ENCODE measurements around the gene MRPL17.

Gene MRPL17

DNA sequence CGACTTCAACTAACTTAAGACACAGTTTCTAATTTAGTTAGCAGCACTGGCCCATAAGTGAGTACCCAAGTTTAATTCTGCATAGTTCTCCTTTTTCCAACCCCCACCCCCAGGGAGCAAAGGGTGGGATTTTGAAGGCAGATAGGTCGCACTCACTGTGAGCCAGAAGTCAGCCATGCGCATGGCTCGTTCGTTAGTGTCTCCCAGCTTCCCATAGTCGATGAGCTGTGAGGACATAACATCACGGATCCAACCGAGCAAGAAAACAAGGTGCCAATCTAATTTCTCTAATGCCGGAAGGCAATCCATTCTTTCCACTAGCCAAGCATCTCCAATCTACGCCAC is 577 bp downstream of the MRPL17 start:
- no peak for DNase-seq (ENCODE audit: low read depth)

DNA sequence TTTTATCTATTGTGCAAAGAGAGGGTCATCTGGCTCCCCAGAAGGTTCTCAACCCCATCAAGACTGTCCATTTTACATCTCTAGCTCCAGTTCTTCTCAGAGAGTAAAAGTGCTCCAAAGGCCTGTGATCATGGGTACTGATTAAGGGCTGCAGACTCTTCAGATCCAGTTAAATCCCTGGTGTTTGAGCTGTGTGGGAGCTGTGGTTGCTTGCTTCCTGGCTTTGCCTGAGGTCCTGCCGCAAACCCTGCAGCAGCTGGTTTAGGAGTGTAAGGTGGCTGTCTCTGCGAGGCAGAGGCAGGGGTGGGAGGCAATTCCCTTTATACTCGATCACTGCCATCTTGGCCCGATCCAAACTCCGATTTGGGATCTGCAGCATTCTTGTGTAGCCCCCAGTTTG is 1.2 kb downstream of the MRPL17 start:
- no peak for DNase-seq (ENCODE audit: low read depth)

DNA sequence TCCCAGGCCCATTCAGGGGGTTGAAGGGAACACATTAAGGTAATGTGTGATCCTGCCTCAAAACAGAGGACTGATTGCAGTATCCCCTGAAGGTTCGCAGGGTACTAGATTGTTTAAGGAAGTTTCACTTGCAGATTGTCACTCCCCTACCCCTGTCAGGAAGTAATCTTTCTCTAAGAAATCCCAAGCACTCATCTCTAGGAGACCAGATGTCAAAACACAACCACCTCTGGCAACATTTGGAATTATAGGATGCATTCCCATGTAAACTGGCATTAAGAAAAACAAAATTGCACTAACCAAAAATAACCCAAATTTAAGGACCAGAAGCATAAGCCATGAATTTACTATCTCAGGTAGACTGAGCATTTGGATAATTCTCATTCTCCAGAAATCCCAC is 1.6 kb downstream of the MRPL17 start:
- no peak for DNase-seq (ENCODE audit: low read depth)

DNA sequence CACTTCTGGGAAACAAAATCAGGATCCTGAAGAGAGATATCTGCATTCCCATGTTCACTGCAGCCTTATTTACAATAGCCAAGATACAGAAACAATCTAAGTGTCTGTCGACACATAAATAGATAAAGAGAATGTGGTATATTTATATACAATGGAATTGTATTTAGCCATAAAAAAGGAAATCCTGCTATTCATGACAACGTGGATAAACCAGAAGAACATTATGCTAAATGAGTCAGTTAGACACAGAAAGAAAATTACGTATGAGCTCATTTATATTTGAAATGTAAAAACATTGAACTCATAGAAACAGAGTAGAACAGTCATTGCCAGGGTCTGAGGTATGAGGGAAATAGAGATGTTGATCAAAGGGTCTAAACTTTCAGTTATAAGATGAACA is 6.1 kb downstream of the MRPL17 start:
- no peak for DNase-seq (ENCODE audit: low read depth)

DNA sequence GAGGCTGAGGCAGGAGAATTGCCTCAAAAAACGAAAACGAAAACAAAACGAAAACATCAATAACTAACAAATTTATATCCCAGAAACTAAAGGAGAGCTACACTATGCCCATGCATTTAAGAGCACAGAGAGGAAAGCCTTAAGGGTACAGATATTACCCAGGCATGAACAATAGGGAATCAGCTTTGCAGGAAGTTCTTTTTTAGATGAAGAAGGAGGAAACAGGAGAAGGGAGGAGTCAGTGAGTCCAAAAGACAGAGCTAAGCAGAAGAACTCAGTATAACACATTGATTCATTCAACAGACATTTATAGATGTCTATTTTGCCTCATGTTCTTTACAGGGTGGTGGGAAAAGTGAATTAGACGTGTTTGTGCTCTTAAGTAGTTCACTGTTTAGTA is 8.3 kb downstream of the MRPL17 start:
- DNase-seq (ENCODE audit: low read depth): no peak

DNA sequence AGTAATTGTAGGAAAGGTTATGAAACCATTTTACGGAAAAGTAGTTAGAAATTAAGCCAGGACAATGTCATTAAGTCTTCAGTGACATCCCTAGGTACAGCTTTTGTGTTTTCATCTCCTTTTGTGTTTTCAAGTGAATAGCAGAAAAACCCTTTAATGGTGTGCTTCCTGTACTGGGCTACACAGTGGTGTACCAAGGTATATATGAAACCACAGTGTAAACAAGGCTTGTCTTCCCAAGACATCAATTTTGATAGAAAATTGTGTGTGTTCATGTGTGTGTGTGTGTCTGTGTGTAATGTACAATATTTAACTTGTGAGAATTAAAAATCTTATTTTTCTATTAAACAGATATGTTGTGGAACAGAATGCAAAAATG is 8.9 kb downstream of the MRPL17 start:
- DNase-seq (ENCODE audit: low read depth): no peak

DNA sequence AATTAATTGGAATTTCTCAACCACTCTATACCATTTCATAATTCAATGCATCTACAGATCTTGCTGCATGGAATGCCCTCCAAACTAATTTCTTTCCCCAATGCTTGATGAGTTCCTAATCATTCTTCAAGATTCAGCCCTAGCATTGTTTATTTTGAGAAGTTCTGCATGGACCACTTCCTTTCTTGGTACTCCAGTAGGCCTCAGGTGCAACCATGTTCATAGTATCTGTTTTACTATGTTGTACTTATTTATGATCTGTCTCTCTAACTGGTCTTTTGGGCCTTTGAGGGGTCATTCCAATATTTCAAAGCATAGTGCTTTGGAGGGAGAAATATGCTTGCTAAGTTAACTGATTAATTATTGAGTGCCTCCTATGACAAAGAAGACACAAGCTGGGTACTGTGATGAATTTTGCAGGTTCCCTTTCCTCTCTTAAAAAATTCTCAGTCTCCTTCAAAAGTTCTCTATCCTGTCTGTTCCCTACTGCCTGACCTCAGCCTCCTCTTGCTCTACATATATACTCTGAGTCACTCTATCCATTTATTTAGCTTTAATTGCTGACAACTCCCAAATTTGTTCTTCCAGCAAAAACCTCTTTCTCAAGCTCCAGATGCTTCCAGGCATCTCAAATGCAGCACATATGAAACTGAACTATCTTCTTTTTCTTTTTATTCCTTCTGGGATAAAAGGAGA is 9.5 kb downstream of the MRPL17 start:
- no peak for DNase-seq (ENCODE audit: low read depth)

DNA sequence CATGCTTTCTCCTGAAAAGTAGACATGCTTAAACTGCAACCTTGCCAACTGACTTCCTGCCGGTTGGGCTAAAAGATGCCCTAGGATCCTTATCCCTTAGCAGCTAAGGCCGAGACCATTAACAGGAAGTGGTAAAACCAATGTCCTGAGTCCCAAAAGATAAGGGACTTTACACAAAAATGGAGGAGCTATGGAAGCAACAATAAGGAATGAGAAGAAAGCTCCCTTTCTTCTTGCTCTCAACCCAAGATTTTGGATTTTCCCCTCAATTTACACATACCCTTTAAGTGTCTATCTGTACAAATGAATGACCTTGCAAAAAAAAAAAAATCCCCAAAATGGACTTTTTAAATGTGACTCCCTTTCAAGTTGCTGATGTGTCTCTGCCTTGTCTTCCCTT is 11.1 kb downstream of the MRPL17 start:
- no peak for DNase-seq (ENCODE audit: low read depth)

DNA sequence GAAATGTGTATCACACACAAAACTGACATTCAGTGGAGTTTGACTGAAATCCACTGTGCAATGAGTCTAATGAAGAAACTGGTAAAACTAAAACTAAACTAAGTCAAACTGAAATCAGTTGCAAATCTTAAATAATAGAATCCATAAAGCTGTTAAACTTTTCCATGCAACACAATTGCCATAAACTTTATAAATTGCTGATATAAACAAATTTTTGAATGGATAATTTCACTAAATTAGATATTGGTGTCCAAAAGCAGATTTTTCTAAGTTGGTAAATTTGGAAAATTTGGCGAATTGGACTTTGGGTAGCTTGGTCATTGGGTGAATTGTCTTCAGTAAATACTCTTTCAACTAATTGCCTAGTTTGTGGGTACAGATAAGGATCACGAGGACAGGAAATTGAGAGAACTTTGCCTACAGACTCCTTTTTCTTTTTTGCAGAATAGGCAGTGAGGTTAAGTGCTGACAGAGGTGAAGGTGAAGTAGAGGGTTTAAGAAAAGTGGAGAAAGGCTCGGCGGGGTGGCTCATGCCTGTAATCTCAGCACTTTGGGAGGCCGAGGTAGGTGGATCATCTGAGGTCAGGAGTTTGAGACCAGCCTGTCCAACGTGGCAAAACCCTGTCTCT is 12.8 kb downstream of the MRPL17 start:
- DNase-seq (ENCODE audit: low read depth): no peak

DNA sequence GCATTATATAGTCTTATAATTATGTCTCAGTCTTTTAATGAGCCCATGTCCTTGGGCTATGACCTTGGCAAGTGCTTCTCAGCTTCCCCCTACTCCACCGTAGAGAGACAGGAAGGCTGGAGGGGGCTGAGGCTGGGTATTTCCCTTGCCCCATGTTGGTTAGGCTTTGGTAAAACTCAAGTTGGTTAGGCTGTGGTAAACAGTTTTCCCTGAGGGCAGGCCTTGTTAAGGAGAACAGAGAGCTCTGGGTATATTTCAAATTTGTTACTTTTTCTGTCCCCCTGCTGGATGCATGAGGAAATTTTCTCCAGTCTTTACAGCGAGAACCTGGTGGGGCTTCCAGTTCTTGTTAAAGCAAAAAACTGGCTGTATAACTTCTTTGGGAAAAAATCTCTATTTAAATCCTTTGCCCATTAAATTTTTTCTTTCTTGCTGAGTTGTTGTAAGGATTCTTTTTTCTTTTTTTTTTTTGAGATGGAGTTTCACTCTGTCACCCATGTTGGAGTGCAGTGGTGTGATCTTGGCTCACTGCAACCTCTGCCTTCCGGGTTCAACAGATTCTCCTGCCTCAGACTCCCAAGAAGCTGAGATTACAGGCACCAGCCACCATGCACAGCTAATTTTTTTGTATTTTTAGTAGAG is 15.3 kb downstream of the MRPL17 start:
- no peak for DNase-seq (ENCODE audit: low read depth)

DNA sequence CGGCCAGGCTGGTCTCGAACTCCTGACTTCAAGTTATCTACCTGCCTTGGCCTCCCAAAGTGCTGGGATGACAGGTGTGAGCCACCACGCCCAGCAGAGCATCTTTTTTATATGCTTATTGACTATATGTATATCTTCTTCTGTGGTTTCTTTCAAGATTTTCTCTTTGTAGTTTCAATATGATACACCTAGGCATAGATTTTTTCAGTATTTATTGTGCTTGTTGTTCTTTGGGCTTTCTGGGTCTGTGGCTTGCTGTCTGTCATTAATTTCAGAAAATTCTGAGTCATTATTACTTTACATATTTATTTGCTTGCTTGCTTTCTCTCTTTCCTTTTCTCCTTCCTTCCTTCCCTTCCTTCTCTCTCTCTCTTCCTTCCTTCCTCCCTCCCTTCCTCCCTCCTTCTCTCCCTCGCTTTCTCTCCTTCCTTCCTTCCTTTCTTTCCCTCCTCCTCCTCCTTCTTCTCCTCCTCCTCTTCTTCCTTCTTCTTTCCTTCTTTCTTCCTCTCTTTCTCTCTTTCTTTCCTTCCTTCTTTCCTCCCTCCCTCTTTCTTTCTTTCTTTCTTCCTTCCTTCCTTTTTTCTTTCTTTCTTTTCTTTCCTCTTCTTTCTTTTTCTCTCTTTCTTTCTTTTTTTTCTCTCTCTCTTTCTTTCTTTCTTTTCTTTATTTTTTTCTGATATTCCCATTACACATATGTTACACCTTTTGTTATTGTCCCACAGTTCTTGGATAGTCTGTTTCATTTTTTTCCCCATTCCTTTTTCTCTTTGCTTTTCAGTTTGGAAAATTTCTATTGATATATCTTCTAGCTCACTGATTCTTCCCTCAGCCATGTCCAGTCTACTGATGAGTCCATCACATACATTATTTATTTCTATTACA is 16.6 kb downstream of the MRPL17 start:
- DNase-seq (ENCODE audit: low read depth): no peak

DNA sequence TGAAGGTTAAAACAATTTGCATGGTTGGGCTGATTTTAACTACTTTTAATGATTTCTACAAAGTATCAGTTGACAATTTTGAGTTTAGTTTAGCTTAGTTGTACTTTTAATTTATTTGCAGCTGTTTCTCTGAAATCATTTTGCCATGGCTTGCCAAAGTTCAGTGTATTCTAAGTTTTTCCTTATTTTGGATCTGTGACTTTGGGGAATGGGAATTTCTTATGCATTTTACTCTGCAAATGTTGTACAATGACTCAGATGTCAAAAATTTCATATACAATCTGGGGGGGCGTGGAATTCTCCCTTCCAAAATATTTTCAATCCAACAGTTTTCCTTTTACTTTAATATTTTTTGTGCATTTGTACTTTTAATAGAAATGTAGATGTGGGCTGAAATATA is 18.6 kb downstream of the MRPL17 start:
- DNase-seq (ENCODE audit: low read depth): no peak

DNA sequence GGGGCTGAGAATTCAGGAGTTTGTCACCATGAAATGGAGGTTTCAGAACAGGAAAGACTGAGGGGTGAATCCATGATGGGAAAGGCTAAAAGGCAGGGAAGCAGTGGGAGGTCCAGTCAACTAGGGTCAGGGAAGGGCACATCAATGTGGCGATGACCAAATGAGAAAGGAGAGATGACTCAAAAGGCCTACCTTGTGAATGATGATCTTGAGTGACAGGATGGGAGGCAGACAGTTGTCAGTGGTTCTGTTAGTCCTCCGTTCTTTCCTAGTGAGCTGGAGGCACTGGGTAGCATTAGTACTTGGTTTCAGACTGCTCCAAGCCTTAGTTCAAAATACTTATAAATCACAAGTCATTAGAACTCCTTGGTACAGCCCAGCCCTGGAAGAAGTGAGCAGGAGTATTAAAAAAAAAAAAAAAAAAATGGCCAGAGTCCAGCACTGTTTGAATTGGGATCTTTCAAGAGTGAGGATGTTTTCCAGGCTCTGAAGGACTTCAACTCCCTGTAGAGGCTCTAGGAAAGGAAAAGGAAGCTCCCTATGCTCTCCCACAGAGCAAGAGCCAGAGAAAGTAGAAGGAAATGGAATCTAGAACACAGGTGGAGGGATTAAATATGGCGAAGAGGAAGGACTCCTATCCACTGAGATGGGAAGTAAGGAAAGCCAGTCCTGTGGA is 19.2 kb downstream of the MRPL17 start:
- DNase-seq (ENCODE audit: low read depth): no peak

DNA sequence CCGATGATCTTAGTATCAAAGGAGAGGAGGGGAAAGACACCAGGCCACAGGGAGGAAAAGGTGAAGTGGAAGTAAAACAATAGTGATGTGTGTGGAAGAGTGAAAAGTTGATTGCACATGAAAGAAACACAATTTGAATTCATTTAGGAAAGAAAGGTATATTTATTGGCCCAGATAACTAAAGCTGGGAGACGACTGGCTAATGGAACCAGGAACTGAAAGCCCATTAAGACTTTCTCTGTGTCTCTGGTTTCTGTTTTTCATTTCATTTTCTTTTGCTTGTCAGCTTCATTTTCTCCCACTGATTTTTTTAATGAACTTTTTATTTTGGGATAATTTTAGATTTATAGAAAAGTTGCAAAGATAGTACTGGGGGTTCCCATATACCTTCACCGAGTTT is 22.4 kb downstream of the MRPL17 start:
- no peak for DNase-seq (ENCODE audit: low read depth)

DNA sequence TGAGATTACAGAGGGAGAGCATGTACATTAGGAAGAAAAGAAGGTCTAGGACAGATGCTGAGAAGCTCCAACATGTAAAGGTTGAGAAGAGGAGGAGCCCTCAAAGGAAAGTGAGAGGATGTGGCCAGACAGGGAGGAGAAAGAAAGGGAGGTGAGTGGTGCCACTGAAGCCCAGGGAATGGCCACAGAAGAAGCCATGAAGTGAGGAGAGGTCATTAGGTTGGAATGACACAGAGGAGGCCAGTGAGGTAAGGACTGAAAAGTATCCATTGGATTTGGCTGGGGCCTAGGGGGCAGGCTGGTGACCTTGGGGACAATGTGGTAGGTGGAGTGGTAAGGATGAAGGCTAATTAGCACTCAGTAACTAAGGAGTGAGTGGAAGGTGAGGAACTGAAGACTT is 24.5 kb downstream of the MRPL17 start:
- DNase-seq (ENCODE audit: low read depth): no peak

DNA sequence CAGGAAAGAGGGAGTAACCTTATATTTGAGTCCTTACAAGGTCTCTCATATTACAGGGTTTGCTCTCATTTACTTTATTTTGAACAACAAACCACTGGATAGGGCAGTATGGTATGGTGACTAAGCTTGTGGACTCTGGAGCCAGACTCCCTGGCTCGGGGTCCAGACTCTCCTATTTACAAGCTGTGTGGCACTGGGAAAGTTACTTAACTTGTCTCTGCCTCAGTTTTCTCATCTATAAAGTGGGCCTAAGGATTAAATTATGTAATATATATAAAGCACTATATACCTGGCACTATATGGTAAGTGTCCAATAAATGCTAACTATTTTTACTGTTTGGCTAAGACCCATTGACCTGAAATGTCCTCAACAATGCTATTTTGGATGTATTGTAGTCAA is 25.8 kb downstream of the MRPL17 start:
- DNase-seq (ENCODE audit: low read depth): no peak

DNA sequence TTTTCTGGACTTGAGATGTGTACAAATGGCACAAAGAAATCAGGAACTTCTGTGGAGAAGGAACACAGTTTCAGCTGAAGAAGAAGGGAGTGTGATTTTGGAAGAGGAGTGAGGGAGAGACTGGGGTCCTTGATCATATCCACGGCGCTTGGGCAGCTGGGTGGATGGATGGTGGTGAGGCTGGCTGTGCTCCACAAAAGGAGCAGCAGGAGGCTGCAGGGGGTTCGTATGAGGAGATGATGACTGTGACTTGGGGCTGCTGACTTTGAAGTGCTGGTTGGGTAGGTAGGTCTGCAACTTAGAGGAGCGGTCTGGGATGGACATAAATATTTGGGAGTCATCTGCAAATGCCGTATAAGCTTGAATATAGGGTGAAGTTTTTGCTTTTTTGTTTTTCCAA is 26.2 kb downstream of the MRPL17 start:
- no peak for DNase-seq (ENCODE audit: low read depth)

DNA sequence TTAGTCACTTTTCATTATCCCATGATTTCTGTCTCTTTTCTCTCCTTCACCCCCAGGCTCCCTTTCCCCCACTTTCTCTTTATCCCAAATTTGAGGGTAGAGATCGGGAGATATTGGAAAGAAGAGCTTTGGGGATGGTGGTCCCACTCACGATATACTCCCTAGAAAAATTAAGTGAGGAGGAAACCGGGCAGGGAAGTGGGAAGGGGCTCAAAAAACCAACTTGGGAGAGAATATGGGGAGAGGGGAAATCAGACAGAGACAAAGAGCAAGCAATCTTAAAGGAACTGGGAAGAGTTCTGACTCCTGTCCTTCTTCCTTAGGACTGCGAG is 26.6 kb downstream of the MRPL17 start:
- DNase-seq (ENCODE audit: low read depth): no peak

DNA sequence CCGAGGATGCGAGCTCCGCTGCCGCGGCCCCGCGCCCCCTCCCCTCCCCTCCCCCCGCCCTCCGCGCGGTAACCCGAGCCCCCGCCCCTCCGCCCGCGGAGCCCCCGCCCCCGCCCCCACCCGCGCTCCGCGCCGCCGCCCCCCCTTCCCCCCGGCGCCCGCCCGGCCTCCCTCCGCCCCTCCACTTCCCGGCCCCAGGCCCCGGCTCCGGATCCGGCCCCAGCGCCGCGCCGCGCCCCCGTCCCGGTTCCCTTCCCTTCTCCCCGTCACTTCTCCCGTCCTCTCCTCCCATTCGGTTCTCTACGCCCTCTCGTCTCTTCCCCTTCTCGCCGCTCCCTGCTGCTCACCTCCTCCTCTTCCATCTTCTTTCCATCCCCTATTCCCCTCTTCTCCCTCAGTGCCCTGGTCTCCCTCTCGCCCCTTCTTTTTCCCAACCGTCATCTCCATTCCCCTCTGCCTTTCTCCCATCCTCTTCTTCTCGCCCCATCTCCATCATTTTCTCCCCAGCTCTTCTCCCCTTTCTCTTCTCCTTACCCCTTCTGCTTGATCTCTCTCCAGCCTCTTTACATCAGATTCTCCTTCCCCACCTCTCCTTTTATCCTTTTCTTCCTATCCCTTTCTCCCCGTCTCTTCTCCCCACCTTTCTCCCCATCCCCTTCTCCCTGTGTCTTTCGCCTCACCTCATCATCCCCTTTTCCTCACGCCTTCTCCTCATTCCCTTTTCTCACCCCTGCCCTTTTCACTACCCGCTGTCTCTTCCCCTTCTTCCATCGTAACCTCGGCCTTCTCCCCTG is 27.2 kb downstream of the MRPL17 start, which contains the start of gene DCHS1:
TSS of gene DCHS1 (minus strand) at position 20 of the 794 bp plus-strand sequence. CDS start 14,196 bp downstream, outside the sequence.
- no peak for DNase-seq (ENCODE audit: low read depth)

DNA sequence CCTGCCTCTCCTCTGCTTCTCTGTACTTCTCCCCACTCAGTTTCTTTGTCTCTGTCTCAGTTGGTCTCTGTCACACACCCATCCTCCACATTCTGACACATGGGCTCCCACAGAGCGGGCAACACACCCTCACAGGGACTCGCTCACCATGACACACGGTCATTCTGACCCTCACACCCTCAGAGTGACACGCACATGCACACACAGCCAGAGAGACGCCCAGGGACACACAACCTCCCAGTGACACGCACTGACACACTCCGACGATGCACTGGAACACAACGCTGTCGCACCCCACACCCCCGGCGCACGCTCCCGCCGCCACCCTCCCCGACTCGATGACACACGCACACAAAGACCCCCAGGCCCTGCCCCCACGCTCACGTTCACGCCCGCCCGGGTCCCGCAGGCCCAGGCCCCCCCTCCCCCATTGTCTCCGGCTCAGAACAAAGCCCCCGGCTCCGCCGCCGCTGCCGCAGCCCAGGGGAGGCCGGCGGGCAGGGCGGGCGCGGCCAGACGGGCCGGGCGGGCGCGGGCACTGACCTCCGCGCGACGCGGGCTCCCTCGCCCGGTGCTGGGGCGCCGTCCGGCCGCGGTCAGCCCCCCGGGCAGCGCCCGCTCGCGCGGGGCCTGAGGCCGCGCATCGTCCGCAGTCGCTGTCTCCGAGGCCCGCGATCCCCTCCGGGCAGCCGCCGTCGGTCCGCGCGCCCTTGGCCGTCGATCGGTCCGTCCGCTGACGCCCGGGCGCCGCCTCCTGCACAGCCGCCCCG is 27.9 kb downstream of the MRPL17 start:
- DNase-seq (ENCODE audit: low read depth): no peak
